Stomach (tissue), 4 donors: ENCODE measurements around the gene GSTT2.

Experiments
- CTCF ChIP-seq, 7 experiments: fragments of 450-650 bp in 4 of 7; fragments of 200-600 bp in 3 of 7; sonication (generic) in 3 of 7; IDR thresholded peaks; one replicate each; pipeline ENCODE4 v1.5.1; 2016 to 2019; ENCODE audit warnings: antibody characterized with exemption in 7 of 7, control low read depth in 2 of 7, mild to moderate bottlenecking in 1 of 7
- EP300 ChIP-seq: sonication (generic); formaldehyde crosslinking; IDR thresholded peaks from one replicate; pipeline ENCODE4 v1.6.1; 2017; ENCODE audit warnings: antibody characterized with exemption
- POLR2A ChIP-seq, 4 donors: fragments of 450-650 bp; IDR thresholded peaks; one replicate each; pipeline ENCODE4 v1.6.1; 2016; ENCODE audit warnings: antibody characterized with exemption in 4 of 4, control low read depth in 2 of 4, mild to moderate bottlenecking in 1 of 4, moderate library complexity in 1 of 4
- POLR2AphosphoS5 ChIP-seq, 3 donors: sonication (generic); formaldehyde crosslinking; IDR thresholded peaks; one replicate each; pipeline ENCODE4 v1.6.1; 2016; ENCODE audit warnings: antibody characterized with exemption in 3 of 3

GRCh38 chr22:24006207-24006913 is 26.4 kb downstream of the GSTT2 start:
- TF ChIP-seq POLR2A (IDR thresholded peaks at IDR 0.05) (no peak), CTCF (IDR thresholded peaks at IDR 0.05) (no peak), EP300 (no peak), POLR2AphosphoS5 (IDR thresholded peaks at IDR 0.05) (no peak)
